ACHN (cell line): ENCODE data around the gene ANKRD33B.
A peak's percentile ranks its signal among the peaks of the same experiment; 100 is the strongest.

Source experiments
- DNase-seq: peaks from one replicate; pipeline ENCODE4 v3.0.0-alpha.2; 2015
- in situ Hi-C: cut with HindIII; loops from 2 replicates; pipeline ENCODE4 v1.10.0; 2017; ENCODE audit warnings: low sequenced_read_pairs, low pct_ligation_motif_present, low pct_unique_long_range_greater_than_20kb

Gene ANKRD33B

DNA sequence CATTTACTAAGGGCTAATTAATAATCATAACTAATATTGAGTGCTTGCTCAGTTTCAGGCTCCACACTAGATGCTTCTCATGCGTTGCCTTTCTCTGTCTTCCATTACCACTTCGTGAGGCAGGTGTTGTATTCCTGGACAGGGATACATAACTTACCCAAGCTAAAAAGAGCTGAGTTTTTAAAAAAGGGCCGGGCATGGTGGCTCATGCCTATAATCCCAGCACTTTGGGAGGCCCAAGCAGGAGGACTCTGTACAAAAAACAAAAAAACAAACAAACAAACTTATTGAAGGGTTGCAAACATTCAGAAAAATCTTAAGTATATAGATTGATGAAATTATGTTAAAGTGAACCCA, 12.1 kb upstream of the ANKRD33B start:
- no peak for DNase-seq
- in situ Hi-C loops, result no loop called here

DNA sequence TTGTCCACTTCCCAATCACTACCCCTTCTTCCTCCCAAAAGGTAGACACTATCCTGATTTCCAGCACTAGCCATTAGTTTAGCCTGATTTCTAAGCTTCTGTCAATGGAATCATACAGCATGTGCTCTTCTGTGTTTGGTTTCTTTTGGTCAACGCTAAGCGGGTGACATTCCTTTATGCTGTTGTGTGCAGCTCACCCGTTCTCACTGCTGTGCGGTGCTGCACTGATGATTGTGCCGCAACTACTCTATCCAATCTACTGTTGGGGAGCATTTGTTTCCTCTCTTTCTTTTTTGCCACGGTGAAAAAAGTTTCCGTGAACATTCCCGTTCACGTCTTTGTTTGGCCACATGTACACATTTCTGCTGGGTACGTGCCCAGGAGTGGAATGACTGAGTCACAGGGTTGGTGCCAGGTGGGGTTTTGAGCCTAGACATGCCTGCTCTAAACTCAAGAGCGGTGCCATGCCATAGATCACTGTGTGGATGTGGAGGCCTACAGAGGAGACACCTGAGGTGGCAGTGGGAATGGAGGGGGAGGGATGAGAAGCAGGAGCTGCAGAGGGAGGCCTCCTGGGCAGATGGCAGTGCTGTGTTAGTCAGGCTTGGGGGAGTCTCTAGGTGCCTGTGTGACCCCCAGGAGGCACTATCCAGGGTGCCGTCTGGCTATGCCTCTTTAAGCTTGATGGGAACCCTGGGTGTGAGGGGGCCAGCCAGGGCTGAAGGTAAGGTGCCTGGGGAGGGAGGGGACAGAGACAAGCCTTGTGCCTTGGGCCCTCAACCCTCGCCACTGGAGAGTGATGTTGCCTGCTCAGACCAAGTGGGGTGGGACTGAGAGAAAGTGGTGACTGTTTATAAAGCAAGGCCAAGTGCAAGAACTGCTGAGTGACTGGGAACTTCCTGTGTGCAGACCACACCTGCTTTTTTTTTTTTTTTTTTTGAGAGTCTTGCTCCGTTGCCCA, 11.4 kb upstream of the ANKRD33B start:
- in situ Hi-C loops, result no loop called here
- peak; percentile 48 for DNase-seq

DNA sequence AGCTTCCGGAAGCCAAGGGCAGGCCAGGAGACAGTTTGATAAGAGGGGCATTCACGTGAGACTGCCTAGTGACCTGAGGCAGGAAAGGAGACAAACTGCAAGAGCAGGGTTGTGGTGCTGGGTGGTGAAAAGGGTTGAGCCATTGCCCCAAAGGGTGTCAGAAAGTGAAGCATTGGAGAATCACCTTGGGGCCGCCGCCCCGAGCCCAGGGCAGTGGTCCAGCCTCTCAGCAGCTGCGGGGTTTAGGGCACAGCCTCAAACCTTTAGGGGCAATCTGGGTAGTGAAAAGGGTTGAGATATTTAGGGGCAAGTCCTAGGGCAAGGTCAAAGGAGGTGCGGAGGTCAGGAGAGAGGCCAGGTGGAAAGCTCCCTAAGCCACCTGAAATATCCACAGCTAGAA, 10.4 kb upstream of the ANKRD33B start:
- DNase-seq, result no peak
- in situ Hi-C loops, result no loop called here

DNA sequence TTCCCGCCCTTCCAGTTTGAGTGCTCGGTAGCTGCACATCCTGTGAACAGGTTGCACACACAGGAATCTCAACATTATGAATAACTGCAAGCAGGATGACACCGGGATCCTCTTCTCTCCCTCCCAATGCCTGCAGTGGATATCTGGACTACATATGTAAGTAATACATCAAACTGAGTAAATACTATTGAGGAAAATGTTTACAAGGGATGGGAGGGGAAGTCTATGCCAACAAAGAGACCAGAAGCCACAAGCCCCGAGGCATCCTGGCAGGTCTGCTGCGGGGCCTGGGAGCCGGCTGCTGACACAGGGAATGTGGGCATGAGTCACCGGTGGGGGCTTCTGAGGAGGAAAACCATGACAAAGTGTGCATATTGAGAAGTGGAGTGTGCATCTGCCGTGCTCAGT, 8.6 kb upstream of the ANKRD33B start:
- in situ Hi-C loops, result no loop called here
- peak; percentile 68 for DNase-seq

DNA sequence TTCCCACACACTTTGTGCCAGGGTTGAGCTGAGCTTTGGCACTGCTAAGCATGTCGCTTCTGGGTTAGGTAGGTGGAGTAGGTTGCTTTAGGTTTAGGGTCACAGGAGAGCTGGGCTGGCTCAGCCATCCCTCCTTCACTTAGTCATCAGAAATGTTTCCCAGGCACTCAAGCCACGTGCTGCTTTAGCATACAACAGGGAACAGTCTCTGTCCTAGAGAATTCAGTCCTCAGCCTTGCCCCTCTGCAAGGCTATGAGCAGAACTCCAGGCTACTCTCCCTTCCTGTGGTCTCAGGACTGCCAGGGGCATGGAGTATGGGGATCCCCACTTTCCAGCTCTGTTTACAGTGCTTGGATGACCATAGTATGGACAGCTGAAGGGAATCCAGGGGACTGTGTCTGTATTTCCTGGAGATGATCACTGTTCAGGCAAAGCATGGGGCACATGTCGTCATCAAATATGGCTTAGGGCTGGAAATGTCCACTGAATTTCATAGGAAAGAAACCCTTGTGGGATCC, 7.5 kb upstream of the ANKRD33B start:
- in situ Hi-C loops, result no loop called here
- peak; percentile 55 for DNase-seq

DNA sequence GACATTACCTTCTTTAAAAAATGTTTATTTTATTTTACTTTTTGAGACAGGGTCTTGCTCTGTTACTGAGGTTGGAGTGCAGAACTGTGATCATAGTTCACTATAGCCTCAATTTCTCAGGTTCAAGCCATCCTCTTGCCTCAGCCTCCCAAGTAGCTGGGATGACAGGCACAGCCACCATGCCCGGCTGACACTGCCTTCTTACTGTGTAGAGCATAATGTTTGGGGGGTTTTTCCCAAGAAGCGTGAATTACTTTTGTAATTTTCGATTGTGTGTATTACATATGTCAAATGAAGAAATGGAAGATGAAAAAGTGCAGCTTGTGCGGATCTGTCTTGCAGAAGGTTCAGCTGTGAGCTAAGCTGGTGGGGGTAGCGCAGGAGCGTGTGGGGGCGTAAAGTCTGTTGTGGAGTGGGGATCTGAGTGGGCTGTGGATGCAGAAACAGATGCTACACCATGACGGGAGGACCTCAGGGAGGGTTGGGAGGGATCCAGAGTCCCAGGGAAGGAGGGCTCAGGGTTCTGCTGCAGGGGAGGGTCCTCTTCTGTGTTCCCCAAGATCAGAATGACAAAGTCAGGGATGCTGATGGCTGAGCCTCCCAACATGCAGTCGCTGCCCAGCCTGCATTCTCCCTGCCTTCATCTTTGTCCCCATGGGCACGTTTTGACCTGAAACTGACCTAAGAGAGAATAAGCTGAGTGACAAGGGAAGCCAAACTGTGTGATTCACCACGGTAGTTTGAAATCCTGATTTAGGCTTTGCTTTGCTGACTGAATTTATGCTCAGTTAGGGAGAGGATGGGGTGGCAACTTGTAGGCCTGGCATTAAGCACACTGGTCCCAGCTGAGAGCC, 6.8 kb upstream of the ANKRD33B start:
- no peak for DNase-seq
- in situ Hi-C loops, result no loop called here

DNA sequence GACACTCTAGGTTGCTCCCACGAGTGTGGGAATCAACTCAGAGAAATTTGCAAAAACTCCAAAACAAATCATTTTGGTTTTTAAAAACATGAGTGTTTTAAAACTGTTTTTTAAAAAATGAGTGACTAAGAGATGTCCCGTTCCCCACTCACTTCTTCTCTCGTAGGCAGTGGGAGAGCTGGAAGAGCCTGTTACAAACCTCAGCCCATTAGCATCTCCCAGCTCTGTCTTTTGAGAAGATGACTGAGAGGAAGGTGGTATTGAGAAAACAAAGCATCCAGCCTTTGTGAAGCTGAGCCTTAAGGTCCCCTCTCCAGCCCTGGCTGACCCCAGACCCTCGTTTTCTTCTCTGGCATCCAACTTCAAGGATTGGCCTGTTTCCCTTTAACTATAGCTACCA, 4.7 kb upstream of the ANKRD33B start:
- DNase-seq, result no peak
- in situ Hi-C loops, result no loop called here

DNA sequence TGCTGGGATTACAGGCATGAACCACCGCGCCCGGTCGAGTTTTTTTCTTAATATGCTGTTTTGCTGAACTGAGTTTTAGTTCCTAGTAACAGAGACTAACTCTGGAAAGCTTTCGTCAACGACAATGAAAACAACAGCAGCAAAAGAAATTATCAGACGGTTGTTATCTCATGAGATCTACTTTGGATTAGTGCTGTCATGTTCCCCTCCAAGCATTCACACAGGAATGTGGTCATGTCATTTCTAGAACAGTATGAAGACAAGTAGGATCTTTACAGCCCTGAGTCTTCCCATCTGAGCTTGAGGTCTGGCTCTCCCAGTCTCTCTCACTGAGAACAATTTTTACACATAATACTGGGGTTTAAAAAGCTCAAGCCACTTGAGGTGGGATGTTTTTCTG, 4.0 kb upstream of the ANKRD33B start:
- in situ Hi-C loops, result no loop called here
- DNase-seq, result no peak

DNA sequence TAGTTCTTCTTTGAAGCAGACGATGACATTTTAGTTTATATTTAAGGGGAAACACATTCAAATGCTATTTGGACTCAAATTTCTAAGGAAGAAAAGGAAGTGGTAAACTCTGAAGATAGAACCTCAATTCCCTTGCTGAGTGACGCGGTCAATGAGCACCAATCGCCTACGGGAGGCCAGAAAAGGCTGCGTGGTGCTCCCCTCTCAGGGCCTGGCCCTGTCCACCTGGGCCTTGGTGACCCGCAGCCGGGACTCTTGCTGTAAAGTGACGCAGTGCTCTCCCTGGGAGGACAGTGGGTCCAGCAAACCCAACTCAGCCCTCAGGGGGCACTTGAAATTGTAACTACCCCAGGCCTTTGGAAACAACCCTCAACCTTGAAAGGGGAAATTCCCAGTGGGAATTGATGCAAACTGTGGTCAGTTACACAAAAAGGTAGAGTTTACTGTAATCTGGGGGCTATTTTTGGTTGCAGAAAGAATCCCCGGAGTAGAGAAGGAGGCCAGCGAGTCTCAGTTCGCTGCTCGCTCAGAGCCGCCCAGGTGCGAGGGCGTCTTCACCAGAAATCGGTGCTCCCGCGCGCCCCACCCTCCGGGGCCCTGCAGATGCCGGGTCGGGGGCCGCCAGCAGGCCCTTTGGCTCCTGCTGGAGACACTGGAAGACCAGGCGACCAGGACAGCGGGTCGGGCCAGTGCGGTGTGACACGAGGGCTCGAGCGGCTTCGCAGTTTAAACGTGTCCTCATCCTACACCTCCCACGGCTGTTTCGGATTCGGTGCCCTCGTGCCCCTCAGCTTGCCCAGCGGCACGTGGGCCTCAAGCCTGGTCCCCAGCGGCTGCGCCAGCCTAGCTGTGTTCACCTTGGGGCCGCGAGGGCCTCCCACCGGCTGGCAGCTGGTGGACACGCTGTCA, 1.4 kb upstream of the ANKRD33B start:
- in situ Hi-C loops, result no loop called here

DNA sequence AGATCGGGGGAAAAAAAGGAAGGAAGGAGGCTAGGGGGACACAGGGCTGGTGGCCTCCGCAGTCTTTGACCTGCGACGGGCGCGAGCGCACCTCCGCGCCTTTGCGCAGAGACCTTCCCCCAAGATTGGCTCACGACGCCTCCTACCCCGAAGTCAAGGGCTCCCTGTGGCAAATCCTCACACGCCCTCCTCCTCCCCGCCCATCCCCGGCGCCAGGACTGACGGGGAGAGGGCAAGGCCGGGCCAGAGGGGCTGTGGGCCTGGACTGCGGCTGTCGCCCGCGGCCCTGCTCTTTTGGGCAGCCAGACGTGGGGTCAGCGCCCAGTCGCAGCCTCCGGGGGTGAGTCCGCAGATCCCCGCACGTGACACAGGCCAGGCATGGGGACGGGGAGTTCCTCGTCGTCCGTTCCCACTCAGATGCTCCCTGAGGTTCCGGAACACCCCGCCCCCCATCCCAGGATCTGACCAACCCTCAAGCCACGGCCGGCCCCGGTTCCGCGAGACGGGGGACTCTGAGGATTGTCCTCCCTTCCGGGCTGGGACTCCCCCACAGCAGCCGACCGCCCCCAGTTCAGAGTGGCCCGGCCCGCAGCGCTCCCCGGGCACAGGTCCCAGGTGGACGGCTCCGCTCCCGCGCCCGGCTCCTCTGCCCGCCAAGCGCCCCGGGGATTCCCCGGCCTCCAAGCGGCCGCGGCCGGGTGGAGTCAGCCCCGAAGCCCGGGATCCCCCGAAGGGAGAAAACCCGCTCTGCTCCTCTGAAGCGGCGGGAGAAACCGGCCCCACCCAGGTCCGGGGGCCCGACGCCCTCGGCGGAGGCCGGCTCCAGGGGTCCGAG, 543 bp upstream of the ANKRD33B start:
- in situ Hi-C loops, result no loop called here
- peak; percentile 44 for DNase-seq

More for the DNA sequence above, 1.4 kb upstream of the ANKRD33B start:
- DNase-seq, result no peak

DNA sequence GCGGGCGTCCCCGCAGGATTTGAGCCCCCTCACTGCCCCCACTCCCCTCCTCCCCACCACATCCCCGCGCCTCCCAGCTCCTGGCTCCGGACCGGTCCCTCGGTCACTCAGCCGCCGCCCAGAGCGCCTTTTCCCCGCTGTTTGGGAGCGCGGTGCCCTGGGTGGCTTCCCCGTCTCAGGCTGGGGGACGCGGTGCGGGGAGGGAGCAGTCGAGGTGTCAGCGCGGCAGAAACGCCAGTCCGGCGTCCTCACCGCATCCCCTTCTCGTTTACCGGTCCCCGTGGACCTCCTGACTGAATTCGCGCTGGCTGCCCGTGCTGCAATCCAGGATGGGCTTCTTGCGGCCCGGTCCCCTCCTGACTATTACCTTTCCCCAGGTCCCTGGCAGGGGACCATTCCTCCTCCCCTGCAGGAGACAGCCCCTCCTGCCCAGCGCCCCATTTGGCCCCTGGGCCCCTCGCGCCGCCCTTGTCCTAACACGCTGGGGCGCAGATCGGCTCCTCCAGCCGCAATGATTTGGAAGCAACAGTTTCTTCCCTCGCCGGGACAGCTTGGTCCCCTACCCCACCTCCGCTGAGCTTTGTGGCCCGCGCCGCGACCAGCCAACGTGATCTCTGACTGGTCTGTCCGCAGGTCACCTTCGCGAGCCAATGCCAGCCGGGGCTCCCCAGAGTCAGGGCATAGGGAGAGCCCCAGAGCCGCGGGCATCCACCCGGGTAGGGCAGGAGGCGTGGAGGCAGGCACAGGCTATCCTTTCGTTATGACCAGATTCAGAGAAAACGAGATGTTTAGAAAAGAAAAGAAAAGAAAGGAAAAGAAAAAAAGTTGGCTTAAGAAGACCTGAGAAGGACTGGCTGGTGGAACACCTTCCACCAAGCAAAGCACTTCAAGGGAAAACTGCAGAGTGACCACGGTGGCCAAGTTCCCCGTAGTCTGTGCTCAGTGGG, 1.2 kb downstream of the ANKRD33B start:
- in situ Hi-C loops, result no loop called here
- DNase-seq, result no peak

DNA sequence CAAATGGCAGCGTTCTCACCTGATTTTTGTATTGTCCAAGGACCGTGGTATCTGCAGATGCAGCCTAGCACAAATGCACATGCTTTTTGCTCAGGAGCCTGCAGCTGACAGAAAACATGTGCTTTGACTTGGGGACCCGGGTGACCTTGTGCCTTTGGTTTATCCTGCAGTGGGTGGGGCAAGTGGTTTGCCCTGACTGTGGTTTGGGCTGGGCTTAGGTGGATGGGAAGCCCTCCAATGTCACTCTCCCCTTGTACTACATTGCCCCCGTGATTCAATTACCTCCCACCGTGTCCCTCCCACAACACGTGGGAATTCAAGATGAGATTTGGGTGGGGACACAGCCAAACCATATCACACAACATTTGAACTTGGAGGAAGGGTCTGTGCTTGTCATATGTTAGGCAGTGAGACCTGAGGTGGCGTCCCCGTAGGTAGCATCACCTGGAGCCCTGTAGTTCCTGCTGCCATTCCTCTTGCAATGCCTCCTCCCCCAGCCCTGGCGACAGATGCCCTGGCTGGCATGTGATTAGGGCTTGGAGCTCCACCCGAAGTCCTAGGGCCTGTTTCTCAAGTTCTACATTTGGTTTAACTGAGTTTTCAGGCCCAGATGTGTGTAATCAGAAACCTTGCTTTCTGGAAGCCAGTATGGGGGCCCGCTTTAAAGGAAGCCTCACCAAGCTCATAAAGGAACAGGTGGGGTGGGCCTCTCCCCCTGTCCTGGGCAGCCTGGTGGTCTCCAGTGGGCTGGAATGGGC, 2.1 kb downstream of the ANKRD33B start:
- in situ Hi-C loops, result no loop called here
- DNase-seq, result no peak

DNA sequence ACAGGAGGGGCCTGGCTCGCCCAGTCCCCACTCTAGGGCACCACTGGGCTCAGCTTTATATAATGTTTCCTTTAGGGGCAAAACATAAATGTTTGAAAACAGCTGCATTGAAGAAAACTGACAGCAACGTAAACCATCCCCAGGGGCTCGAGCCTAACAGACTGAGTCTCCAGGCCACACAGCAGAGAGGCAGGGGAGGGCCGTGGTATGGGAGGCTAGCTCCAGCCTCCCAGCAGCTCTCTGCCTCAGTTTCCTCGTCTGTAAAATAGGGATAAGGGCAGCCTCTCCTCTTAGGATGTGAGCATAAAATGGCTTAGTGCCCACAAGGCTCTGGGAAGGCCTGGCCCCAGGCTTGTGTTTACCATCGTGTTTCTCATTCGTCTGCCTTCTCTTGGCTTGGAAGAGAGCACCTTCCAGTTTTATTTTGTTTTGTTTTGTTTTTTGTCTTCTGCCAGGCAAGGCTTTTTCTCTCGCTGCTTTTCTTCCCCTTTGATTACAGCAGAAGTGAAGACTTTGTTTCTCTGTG, 2.7 kb downstream of the ANKRD33B start:
- in situ Hi-C loops, result no loop called here

DNA sequence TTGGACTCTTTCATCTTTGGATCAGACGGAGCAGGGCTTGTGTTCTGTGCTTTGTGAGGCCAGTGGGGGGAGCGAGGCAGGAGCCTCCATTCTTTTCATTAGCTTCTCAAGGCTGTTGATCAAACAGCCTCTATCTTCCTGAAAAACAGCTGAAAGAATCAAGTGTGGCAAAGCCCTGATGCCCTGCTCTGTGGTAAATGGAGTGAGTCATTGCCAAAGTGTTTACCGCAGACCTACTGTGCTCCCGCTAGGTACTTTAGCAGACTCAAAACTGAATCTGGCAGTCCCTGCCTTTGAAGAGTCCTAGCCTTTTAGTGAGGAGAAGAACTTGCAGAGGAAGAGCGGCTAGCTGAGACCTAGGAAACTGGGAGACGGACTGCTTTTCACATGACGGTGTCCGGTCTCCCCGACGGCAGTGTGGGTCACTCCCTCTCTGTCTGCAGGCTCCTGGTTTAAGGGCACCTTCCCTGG, 3.3 kb downstream of the ANKRD33B start:
- DNase-seq, result peak; percentile 35
- in situ Hi-C loops, result no loop called here

More for the DNA sequence above, 2.7 kb downstream of the ANKRD33B start:
- no peak for DNase-seq

DNA sequence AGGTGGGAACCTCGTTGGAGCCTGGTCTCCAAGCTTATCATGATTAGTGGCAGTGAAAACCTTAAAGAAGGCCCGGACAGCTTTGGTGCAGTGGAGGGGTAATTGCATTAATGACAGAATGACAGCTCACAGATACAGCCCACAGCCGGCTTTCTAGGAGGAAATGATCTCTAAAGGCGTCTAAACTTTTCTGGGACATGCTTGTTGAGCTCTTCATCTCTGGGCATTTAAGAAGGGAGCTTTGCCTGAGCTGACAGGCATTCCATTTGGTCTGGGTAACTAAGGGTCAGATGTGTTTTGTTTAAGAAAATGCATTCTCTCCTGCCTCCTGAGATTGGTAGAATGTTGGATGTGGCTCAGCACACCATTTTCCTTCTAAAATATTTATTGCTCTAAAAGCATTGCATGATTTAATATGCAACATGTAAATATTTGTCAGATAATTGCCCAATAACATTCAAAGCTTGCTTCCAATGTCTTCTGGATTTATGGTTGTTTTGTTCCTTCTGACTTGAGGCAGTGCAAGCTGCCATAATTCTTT, 4.0 kb downstream of the ANKRD33B start:
- DNase-seq, result no peak
- in situ Hi-C loops, result no loop called here
